GM19328 (cell line): Measurements from ENCODE around the gene GTF3C1.

Source experiments
- ATAC-seq: cut with Tn5 transposase; IDR thresholded peaks from one replicate; pipeline ENCODE4 v1.9.1; 2021; ENCODE audit warnings: mild to moderate bottlenecking, moderate library complexity; ENCODE audit not compliant: unreplicated experiment

GTF3C1 gene

GRCh38 chr16:27489421-27489820 lies 60.3 kb downstream of the GTF3C1 start:
- ATAC-seq = no peak

- ATAC-seq = no peak
These were observed 63.0 kb downstream of the GTF3C1 start for GRCh38 chr16:27486760-27487159.

DNA sequence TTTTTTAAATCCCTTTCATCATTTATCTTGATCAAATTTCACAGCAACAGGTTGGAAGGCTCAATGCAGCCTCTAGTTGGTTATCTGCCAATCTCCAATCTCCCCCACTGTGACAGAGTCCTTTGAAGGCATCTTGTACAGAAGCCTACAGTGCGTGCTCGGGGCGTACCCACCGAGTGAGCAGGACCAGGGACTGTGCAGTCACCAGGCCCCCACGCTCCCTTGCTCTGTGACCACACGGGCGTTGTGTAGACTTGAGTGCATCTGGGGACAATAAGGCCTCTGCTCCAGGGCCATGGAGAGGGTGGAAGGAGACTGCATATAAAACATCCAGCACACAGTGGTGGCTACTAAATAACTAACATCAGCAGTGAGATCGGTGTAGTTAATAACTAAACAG lies 63.4 kb downstream of the GTF3C1 start:
- ATAC-seq = no peak

- no peak for ATAC-seq
These were observed 63.9 kb downstream of the GTF3C1 start for GRCh38 chr16:27485811-27486210.

DNA sequence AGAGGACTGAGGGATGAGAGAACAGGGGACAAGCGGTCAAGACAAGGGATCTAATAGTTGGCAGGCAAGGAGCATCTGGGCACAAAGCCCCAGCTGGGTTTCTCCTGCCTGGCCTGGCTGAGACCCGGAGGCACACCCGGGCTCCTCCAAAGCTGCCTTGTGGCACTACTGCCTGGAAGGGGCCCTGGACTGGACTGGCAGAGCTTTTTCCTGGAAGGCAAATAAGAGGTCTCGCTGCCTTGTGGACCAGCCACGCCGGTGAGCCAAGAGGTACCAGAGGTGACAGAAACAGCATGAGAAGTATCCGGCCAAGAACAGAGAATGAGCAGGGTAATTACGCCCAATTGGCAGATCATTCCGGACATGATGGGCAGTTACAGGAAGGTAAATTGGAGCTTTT lies 64.6 kb downstream of the GTF3C1 start:
- no peak for ATAC-seq

- no peak for ATAC-seq
These were observed 66.1 kb downstream of the GTF3C1 start for GRCh38 chr16:27483624-27484023.

GRCh38 chr16:27483088-27483437 lies 66.7 kb downstream of the GTF3C1 start:
- no peak for ATAC-seq

DNA sequence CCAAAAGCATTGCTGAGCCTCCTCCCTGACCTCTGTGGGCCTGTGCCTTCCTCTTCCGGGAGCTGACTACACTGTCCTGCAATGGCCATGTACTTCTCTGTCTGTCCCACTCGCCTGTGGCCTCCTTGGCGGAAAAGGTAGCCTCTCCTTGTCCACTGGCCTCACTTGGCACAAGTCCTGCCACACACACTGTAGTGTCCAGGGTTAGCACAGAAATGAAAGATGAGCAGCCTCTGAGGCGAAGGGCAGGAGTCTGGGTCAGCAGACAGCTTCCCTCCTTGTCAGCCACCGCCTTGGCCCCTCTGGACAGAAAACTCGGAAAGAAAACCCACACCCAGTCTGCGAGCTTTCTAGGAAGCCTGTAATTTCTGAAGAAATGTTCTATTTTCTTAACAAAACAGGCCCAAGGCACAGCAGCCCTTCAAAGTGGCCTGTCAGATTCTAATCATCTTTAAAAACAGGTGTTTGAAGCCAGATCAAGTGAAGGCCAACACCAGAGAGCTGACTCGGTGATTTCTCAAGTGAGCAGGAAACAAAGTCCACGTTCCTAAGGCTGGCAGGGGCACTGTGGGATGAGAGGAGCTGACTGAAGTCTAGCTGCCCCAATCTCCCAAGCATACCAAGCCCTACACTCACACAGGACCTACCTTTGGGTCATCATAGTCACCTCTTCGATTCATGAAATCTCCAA lies 67.2 kb downstream of the GTF3C1 start:
- no peak for ATAC-seq

- ATAC-seq = no peak
These were observed 68.3 kb downstream of the GTF3C1 start for GRCh38 chr16:27481282-27481934.

GRCh38 chr16:27480761-27481160 lies 69.0 kb downstream of the GTF3C1 start:
- ATAC-seq = no peak

DNA sequence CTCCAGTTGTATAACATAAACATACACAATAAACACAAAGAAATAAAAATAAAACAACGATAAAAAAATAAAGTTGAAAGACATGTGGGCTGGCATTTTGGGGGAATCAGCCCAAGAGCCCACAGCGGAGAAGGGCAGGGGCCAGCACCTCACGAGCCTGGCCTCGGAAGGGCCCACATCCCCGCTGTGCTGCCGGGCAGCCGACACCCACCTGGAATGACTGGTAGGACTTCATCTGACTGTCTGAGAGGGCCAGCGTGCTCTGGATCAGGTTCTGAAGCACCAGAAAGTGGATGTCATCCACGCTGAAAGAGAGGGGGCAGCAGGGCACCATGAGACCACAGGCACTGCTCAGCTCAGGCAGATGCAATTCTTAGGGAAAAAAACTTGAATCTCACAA lies 73.5 kb downstream of the GTF3C1 start:
- no peak for ATAC-seq

DNA sequence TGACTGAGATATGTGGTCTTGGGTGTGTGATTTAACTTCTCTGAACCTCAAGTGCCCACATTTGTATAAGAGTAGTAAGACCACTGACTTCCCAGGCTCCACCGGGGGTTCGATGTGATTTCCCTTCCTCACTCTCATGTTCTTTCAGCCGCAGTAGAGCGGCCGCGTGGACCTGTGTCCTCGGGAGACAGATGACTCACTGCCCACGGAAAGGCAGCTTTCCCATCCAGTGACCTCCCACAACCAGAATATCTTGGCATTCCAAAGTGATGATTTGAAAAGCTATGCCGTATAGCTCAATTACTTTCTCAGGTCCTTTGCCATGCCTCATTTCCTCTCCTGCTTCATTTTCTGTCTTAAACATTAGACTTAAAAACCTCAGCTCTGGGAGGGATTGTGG lies 74.2 kb downstream of the GTF3C1 start:
- no peak for ATAC-seq

- ATAC-seq = no peak
These were observed 74.8 kb downstream of the GTF3C1 start for GRCh38 chr16:27474921-27475320.

DNA sequence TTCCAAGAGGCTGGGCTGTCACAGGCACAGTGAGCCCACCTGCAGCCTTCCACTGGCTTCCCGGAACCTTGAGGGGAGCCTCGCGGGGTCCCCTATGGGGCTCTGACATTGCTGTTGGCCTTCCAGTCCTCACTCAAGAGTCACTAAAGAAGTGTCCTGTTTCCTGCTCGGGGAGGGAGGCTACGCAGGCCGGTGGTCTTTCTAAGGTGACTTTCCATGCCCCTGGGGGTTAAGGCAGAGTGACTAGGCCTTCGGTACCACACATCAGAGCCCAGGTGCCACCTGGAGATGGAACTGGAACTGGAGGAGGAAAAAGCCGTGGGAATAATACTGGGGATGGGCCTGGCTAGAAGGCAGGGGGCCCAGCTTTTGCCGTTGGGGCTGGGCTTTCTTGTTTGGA lies 75.7 kb downstream of the GTF3C1 start:
- no peak for ATAC-seq

- no peak for ATAC-seq
These were observed 76.4 kb downstream of the GTF3C1 start for GRCh38 chr16:27473101-27473900.

DNA sequence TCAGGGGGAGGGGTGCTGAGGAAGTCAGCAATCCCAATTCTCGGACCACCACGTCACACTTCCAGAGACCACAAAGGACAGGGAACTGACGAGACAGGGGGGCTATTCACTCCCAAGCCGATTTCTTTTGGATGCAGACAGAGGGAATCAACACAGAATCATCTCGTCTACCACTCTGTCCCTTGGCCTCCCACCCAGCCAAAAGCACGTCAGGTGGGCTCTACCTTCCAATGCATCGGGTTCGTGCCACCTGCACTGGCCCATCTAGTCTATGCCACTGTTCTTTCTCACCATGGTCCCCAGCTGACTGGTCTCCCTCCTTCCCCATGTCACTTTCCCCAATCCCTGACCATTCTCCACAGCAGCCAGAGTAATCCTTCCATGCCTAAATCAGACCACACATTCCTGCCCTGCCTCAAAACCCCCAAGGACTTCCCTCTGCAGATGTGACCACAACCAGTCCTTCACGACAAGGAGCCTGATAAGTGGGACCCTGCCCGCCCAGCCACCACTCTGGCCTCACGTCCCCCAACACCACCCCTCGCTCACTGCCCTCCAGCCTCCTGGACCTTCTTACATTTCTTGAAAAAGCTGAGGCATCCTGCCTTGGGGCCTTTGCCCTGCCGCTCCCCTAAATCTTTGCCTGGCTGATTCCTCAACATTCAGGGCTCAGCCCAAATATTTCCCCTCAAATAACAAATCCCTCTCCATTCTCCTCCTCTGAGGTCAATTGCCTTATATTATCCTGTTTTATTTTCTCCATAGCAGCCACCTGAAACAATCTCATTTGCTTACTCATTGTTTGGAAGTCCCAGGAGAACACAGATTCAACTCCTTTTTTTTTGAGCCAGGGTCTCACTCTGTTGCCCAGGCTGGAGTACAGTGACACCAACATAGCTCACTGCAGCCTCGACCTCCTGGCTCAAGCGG lies 77.4 kb downstream of the GTF3C1 start:
- ATAC-seq = no peak

DNA sequence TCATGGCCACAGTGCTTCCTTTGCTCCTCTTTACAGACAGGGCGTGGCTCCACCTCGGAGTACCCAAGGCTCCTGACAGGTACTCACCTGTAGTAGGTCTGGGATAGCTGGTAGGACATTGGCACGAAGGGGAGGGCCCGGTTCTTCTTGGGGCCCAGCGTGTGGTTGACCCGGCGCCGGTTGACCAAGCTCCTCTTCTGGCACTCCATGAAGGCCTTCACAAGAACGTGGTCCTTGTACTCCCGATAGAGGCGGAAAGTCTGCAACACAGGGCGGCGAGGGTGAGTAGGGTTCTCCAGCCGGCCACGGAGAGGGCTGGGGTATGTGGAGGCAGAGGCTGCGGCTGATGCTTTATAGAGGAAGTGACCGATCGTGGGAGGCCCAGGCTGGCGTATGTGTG lies 78.1 kb downstream of the GTF3C1 start:
- ATAC-seq = no peak

DNA sequence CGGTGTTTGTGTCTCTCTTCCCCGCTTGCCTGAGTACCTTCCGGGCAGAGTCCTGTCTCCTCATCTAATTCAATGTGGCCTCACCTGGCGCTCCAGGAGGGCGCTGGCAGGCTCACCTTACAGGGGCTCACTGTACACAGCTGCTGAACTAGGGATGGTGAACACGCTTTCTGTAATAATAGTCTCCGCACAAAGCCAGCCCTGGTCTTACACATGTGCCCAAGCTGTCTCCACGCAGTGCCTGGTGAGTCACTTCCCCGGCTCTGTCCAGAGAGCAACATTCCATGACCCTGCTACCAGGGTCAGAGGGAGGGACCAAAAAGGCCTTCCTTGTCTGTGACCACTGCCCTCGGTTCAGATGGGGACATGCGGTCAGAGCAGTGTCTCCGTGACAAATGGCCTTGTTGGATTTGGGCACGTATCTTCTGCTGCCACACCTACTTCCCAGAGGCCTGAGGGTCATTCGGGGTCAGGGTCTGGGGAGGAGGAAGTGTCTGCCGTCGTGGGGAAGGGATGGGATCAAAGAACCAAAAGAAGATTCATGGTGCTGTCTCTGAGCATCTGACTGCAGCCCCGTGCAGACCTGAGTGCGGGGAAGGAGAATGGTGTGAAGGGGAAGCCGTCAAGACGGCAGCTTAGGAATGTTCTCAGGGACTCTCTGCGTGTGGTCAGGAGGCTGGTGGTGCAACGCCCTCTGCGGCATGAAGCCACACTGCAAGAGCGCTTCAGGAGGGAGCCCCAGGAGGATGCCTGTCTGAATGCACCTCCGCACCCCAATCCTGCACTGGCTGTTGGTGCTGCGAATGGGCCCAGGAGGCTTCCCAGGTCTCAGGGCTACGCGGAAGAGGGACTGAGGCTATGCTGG lies 78.9 kb downstream of the GTF3C1 start:
- no peak for ATAC-seq

DNA sequence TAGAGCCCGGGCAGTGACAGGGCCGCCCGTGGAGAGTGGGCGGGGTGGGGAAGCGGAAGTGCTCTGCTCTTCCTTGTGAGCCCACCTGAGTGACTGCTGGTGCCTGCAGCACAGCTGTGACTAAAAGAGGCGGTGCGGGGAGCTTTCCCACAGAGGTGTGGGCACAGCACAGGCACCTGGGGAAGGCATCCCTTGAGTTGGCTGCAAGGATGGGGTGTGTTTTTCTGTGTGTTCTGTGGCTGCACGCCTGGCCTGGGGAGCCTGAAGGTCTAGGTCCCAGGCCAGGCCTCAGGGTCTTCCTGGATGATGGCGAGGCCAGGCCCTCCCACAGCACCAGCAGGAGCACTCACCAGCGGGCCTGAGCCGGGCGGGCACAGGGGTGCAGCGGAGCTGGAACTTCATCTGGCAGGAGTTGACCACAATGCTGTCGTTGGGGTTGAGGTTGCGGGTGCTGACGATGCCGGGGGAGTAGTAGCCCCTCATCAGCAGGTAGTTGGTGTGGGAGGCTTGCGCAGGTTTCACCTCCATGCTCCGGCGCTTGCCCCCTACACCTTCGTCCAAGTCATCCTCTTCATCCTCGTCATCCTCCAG lies 80.7 kb downstream of the GTF3C1 start:
- no peak for ATAC-seq

DNA sequence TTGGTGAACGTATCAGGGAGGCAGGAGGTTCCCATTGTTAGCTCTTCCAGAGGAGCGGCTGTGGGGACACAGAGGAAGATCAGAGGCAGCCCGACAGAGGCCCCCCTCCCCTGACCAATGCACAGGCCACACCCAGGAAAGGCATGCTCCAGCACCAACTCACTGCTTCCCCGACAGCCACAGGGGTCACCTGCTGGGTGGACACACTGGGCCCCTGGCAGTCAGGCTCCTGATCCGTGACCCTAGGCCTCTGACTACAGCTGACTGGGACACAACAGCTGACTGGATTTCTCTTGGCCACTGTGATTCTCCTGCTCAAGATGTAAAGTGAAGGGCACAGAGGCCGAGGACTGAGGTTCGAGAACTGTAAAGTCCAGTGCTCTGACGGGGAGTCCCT lies 84.2 kb downstream of the GTF3C1 start:
- no peak for ATAC-seq
